ENCODE results near the gene NRAP. TPM values are rescaled to one million over a fixed set of nuclear protein-coding genes. Genes with fewer than 3 reads are reported as not detected.

The NRAP gene
- total and polyA plus RNA-seq, 10 of the 15 experiments (the other 5 are each of a cell fraction or from before 2014, with no cell fraction given) = not detected

DNA sequence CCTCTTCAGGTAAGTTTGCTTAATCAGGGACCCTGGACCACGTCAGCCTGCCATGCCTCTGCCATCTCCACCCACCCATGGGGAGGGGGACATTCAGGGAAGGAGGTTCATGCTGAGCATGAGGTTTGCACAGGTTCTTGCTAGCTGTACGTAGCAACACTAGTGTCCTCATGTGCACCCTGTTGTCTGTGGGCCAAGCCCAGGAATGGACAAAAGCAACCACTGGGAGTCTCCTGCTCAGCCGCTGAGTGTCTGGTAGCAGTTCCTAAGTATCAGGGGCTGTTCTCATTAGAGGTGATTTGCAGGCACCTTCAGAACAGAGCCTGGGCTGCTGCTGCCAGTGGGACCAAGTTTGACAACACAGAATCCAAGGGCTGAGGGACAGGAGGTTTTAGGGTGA lies 33.8 kb upstream of the NRAP start:
- in situ Hi-C loops (cut with MboI) = loop anchor here (25.0 kb wide), 1 partner anchor 1115 kb away; the partner anchor contains the start of gene FHIP2A

More for the DNA sequence above, 33.8 kb upstream of the NRAP start:
- Histone ChIP-seq H3K9ac (ENCODE audit: control insufficient read depth, insufficient read depth, low read length) (no peak overlapping the region), H3K79me2 (ENCODE audit: control insufficient read depth, insufficient read depth, low read length) (peaks cover 6% of the 10 kb centered on the region), H2AFZ (ENCODE audit: control insufficient read depth, low read depth, low read length) (no peak overlapping the region), H3K36me3 (ENCODE audit: control insufficient read depth in 2 of 2, insufficient read depth in 2 of 2, low read length in 1 of 2) (peaks cover 6 to 7% of the 10 kb centered on the region in 2 experiments), H3K27me3 (replicated peaks in 1 of 2; ENCODE audit: control insufficient read depth in 2 of 2, insufficient read depth in 2 of 2, low read length in 1 of 2) (no peaks in the 10 kb centered on the region), H3K27ac (ENCODE audit: control insufficient read depth, insufficient read depth) (no peak overlapping the region), H3K9me3 (replicated peaks; ENCODE audit: control insufficient read depth, insufficient read depth, low read length) (peaks cover 18% of the 10 kb centered on the region), H3K4me3 (no peak overlapping the region), H3K4me1 (ENCODE audit: control insufficient read depth, insufficient read depth, low read length) (no peaks in the 10 kb centered on the region), H3K4me2 (ENCODE audit: control insufficient read depth, insufficient read depth) (no peak overlapping the region), H4K20me1 (ENCODE audit: control insufficient read depth, insufficient read depth) (no peaks in the 10 kb centered on the region)
- ChIA-PET RAD21 (ENCODE audit: unreplicated experiment) (no interaction called here), POLR2A (no interaction called here), SMC1A (ENCODE audit: uncharacterized antibody, unreplicated experiment) (interaction anchor here (0.8 kb wide), 1 partner anchor 19 kb away, joined by 3 read pairs; no protein-coding TSS in a partner anchor), CTCF (interaction anchor here (1.4 kb wide), 1 partner anchor 18 kb away, joined by 5 read pairs; no protein-coding TSS in a partner anchor)
- TF ChIP-seq, protein P1, sequence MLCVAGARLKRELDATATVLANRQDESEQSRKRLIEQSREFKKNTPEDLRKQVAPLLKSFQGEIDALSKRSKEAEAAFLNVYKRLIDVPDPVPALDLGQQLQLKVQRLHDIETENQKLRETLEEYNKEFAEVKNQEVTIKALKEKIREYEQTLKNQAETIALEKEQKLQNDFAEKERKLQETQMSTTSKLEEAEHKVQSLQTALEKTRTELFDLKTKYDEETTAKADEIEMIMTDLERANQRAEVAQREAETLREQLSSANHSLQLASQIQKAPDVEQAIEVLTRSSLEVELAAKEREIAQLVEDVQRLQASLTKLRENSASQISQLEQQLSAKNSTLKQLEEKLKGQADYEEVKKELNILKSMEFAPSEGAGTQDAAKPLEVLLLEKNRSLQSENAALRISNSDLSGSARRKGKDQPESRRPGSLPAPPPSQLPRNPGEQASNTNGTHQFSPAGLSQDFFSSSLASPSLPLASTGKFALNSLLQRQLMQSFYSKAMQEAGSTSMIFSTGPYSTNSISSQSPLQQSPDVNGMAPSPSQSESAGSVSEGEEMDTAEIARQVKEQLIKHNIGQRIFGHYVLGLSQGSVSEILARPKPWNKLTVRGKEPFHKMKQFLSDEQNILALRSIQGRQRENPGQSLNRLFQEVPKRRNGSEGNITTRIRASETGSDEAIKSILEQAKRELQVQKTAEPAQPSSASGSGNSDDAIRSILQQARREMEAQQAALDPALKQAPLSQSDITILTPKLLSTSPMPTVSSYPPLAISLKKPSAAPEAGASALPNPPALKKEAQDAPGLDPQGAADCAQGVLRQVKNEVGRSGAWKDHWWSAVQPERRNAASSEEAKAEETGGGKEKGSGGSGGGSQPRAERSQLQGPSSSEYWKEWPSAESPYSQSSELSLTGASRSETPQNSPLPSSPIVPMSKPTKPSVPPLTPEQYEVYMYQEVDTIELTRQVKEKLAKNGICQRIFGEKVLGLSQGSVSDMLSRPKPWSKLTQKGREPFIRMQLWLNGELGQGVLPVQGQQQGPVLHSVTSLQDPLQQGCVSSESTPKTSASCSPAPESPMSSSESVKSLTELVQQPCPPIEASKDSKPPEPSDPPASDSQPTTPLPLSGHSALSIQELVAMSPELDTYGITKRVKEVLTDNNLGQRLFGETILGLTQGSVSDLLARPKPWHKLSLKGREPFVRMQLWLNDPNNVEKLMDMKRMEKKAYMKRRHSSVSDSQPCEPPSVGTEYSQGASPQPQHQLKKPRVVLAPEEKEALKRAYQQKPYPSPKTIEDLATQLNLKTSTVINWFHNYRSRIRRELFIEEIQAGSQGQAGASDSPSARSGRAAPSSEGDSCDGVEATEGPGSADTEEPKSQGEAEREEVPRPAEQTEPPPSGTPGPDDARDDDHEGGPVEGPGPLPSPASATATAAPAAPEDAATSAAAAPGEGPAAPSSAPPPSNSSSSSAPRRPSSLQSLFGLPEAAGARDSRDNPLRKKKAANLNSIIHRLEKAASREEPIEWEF (IDR thresholded peaks at IDR 0.05; ENCODE audit: insufficient replicate concordance, low read depth, low read length) = no peak
- TF ChIP-seq, protein P2, sequence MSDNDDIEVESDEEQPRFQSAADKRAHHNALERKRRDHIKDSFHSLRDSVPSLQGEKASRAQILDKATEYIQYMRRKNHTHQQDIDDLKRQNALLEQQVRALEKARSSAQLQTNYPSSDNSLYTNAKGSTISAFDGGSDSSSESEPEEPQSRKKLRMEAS (IDR thresholded peaks at IDR 0.05; ENCODE audit: low read depth, low read length) = no peak
- TF ChIP-seq SIX5 (IDR thresholded peaks at IDR 0.05; ENCODE audit: low read depth, low read length, severe bottlenecking) (no peak), SREBF2 (IDR thresholded peaks at IDR 0.05; ENCODE audit: low read length) (no peak), IRF4 (IDR thresholded peaks at IDR 0.05; ENCODE audit: low read depth, low read length) (no peak), PML (IDR thresholded peaks at IDR 0.05; ENCODE audit: low read length) (no peak), ZZZ3 (IDR thresholded peaks at IDR 0.05; ENCODE audit: control insufficient read depth, insufficient read length, low read depth) (no peak), YY1 (IDR thresholded peaks at IDR 0.05; ENCODE audit: low read depth, low read length) (no peak), POLR2AphosphoS2 (IDR thresholded peaks at IDR 0.05; ENCODE audit: low read depth, low read length) (no peak), RELA (IDR thresholded peaks at IDR 0.05; ENCODE audit: borderline replicate concordance, partially characterized antibody) (no peak), NFYA (IDR thresholded peaks at IDR 0.05; ENCODE audit: borderline replicate concordance, low read depth, low read length) (no peak)
- TF ChIP-seq, protein P3, sequence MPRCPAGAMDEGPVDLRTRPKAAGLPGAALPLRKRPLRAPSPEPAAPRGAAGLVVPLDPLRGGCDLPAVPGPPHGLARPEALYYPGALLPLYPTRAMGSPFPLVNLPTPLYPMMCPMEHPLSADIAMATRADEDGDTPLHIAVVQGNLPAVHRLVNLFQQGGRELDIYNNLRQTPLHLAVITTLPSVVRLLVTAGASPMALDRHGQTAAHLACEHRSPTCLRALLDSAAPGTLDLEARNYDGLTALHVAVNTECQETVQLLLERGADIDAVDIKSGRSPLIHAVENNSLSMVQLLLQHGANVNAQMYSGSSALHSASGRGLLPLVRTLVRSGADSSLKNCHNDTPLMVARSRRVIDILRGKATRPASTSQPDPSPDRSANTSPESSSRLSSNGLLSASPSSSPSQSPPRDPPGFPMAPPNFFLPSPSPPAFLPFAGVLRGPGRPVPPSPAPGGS (IDR thresholded peaks at IDR 0.05; ENCODE audit: borderline replicate concordance, insufficient read depth, low read depth, low read length, poor library complexity, severe bottlenecking) = no peak
- ATAC-seq (no peak), FAIRE-seq (no peak), DNase-seq (ENCODE audit: low read depth, low spot score) (no peak)
- WGBS (ENCODE audit: insufficient coverage, insufficient replicate concordance, low lambda C conversion rate, missing lambda C conversion rate) = 100% methylated on average over 3 of the region's 3 CpGs
- BruUV-seq (replicated peaks) = no TSS peak
- intact Hi-C loops (cut with micrococcal nuclease; ENCODE audit: unreplicated experiment) = no loop called here

Data from GM12878 (cell line).